Measurements from ENCODE around the gene STK32B. TPM values are rescaled to one million over a fixed set of nuclear protein-coding genes. Genes with fewer than 3 reads are reported as not detected.

STK32B gene
- total RNA-seq (2022; extraction: Qiagen RNA extraction) = 14.7 to 17.4 TPM (median 16.0 TPM) in 5 replicates

GRCh38 chr4:5051278-5052203 lies at the start of gene STK32B:
Gene STK32B (plus strand): TSS chr4:5051480.

DNA sequence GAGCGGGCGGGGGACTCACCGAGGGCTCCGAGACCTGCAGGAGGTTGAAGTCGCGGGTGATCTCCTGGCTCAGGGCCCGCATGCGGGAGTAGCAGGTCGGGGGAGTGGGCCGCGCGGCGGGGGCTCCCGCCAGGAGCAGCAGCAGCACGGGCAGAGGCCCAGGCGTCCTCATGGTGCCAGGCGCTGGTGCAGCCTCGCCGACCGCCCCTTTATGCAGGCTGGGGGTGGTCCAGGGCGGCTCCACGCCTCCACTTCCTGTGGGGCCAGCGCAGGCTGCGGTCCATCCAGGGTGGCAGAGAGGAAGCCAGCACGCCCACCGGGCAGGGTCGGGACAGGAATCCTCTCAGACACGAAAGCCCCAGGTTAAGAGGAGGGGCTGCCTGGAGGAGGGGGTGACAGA lies 32.0 kb upstream of the STK32B start, which contains the start of gene CYTL1:
Gene CYTL1, minus strand, starts transcription at position 185 of the 400 bp plus-strand sequence. Its CDS starts 13 bp downstream, at position 172.

Other genes with a start within 250 kb of the STK32B start
- gene MSX1, start 191.8 kb upstream of the STK32B start, total RNA-seq (2022; extraction: Qiagen RNA extraction) = 5.9 to 10.1 TPM (median 9.0 TPM) in 5 replicates
- gene CYTL1, start 32.0 kb upstream of the STK32B start, total RNA-seq (2022; extraction: Qiagen RNA extraction) = not detected in 5 replicates